H1 (cell line): ENCODE results near the gene ZSCAN25. TPM values are rescaled to one million over a fixed set of nuclear protein-coding genes. Genes with fewer than 3 reads are reported as not detected.

Source experiments
- ASH2L ChIP-seq: fragments of 200-600, 300-600 bp; sonication (generic); IDR thresholded peaks from one replicate; pipeline ENCODE4 v1.7.1; 2017; ENCODE audit warnings: low read length
- CHD1 ChIP-seq: IDR thresholded peaks from 2 replicates; pipeline ENCODE4 v1.6.1; 2012; ENCODE audit warnings: low read depth, low read length, improper control_type of control experiment
- GABPA ChIP-seq: IDR thresholded peaks from 2 replicates; pipeline ENCODE4 v1.6.1; 2011; ENCODE audit warnings: mild to moderate bottlenecking, low read length, moderate library complexity, borderline replicate concordance; ENCODE audit not compliant: insufficient read depth
- GTF2F1 ChIP-seq: IDR thresholded peaks from 2 replicates; pipeline ENCODE4 v1.6.1; 2012; ENCODE audit warnings: low read depth, low read length, improper control_type of control experiment, borderline replicate concordance
- JUND ChIP-seq: IDR thresholded peaks from 2 replicates; pipeline ENCODE4 v1.6.1; 2011; ENCODE audit warnings: mild to moderate bottlenecking, improper control_type of control experiment, low read length
- NANOG ChIP-seq: IDR thresholded peaks from 2 replicates; pipeline ENCODE4 v1.6.1; 2011; ENCODE audit warnings: low read length, low read depth, mild to moderate bottlenecking, inconsistent platforms; ENCODE audit not compliant: insufficient read depth, poor library complexity, severe bottlenecking
- POLR2A ChIP-seq, 2 experiments: IDR thresholded peaks; 1 replicate in 1 of 2; 2 replicates in 1 of 2; pipeline ENCODE4 v1.6.1; 2011; ENCODE audit warnings: low read depth in 2 of 2, low read length in 2 of 2, mild to moderate bottlenecking in 2 of 2; ENCODE audit errors: control extremely low read depth in 1 of 2
- SAP30 ChIP-seq: fragments of 300-600 bp; sonication (generic); IDR thresholded peaks from 2 replicates; pipeline ENCODE4 v1.7.1; 2012; ENCODE audit warnings: low read length, moderate library complexity, mild to moderate bottlenecking, inconsistent platforms; ENCODE audit not compliant: insufficient read depth, insufficient replicate concordance
- SP1 ChIP-seq: IDR thresholded peaks from 2 replicates; pipeline ENCODE4 v1.6.1; 2011; ENCODE audit warnings: low read depth, low read length
- TAF7 ChIP-seq: optimal IDR thresholded peaks from 2 replicates; pipeline ENCODE3; 2011; ENCODE audit warnings: low read depth, mild to moderate bottlenecking, inconsistent platforms, low read length, moderate library complexity, borderline replicate concordance
- polyA plus RNA-seq, 7 experiments: library from polyadenylated mRNA; depleted of rRNA in 3 of 7; stranded (reverse) in 5 of 7; unstranded in 2 of 7; fragments of >200 nt in 5 of 7; fragments of 200-250 nt in 2 of 7; gene quantifications; 1 replicate in 5 of 7; 2 replicates in 1 of 7; 4 replicates in 1 of 7; pipeline versions ENCODE4 v1.2.1 to v1.2.3, GENCODE V29; 2011 to 2013; ENCODE audit warnings: missing spikeins in 2 of 7, mixed read lengths in 2 of 7
- total RNA-seq: library from RNA; stranded (reverse); fragmentation: NEBNext Ultra II Directional; extraction: Animal tissue kit (Norgen Biotek cat#: 25700); gene quantifications from 2 replicates; pipeline ENCODE4 v1.2.1, GENCODE V29; 2021
- TF ChIP-seq, protein P1 (sequence below): fragments of 300-600 bp; sonication (generic); IDR thresholded peaks from 2 replicates; pipeline ENCODE4 v1.7.1; 2012; ENCODE audit warnings: low read length, moderate library complexity, mild to moderate bottlenecking, inconsistent platforms; ENCODE audit not compliant: insufficient replicate concordance

Gene ZSCAN25
- total and polyA plus RNA-seq, 2 of the 8 experiments (the other 6 are each of a cell fraction or from before 2014, with no cell fraction given), result 10.1 to 18.6 TPM

DNA sequence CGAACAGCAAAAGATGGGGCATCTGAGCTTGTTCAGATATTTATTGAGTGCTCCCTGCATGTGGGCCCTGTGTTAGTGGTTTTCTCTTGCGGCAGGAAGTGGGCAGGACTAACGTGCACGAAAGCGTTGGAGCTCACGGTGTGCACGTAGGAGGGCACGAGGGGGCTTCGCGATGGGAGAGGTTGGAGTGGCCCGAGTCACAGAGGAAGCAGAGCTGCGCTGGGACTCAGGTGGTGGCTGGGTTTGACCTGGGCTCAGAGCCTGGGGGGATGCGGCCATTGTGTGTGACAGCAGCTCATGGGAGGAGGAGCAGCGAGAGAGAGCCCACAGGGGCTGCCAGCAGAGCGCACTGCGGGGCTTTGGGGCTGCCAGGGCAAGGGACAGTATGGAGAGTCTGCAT is 7.7 kb downstream of the ZSCAN25 start (continued):
- TF ChIP-seq, protein P1, sequence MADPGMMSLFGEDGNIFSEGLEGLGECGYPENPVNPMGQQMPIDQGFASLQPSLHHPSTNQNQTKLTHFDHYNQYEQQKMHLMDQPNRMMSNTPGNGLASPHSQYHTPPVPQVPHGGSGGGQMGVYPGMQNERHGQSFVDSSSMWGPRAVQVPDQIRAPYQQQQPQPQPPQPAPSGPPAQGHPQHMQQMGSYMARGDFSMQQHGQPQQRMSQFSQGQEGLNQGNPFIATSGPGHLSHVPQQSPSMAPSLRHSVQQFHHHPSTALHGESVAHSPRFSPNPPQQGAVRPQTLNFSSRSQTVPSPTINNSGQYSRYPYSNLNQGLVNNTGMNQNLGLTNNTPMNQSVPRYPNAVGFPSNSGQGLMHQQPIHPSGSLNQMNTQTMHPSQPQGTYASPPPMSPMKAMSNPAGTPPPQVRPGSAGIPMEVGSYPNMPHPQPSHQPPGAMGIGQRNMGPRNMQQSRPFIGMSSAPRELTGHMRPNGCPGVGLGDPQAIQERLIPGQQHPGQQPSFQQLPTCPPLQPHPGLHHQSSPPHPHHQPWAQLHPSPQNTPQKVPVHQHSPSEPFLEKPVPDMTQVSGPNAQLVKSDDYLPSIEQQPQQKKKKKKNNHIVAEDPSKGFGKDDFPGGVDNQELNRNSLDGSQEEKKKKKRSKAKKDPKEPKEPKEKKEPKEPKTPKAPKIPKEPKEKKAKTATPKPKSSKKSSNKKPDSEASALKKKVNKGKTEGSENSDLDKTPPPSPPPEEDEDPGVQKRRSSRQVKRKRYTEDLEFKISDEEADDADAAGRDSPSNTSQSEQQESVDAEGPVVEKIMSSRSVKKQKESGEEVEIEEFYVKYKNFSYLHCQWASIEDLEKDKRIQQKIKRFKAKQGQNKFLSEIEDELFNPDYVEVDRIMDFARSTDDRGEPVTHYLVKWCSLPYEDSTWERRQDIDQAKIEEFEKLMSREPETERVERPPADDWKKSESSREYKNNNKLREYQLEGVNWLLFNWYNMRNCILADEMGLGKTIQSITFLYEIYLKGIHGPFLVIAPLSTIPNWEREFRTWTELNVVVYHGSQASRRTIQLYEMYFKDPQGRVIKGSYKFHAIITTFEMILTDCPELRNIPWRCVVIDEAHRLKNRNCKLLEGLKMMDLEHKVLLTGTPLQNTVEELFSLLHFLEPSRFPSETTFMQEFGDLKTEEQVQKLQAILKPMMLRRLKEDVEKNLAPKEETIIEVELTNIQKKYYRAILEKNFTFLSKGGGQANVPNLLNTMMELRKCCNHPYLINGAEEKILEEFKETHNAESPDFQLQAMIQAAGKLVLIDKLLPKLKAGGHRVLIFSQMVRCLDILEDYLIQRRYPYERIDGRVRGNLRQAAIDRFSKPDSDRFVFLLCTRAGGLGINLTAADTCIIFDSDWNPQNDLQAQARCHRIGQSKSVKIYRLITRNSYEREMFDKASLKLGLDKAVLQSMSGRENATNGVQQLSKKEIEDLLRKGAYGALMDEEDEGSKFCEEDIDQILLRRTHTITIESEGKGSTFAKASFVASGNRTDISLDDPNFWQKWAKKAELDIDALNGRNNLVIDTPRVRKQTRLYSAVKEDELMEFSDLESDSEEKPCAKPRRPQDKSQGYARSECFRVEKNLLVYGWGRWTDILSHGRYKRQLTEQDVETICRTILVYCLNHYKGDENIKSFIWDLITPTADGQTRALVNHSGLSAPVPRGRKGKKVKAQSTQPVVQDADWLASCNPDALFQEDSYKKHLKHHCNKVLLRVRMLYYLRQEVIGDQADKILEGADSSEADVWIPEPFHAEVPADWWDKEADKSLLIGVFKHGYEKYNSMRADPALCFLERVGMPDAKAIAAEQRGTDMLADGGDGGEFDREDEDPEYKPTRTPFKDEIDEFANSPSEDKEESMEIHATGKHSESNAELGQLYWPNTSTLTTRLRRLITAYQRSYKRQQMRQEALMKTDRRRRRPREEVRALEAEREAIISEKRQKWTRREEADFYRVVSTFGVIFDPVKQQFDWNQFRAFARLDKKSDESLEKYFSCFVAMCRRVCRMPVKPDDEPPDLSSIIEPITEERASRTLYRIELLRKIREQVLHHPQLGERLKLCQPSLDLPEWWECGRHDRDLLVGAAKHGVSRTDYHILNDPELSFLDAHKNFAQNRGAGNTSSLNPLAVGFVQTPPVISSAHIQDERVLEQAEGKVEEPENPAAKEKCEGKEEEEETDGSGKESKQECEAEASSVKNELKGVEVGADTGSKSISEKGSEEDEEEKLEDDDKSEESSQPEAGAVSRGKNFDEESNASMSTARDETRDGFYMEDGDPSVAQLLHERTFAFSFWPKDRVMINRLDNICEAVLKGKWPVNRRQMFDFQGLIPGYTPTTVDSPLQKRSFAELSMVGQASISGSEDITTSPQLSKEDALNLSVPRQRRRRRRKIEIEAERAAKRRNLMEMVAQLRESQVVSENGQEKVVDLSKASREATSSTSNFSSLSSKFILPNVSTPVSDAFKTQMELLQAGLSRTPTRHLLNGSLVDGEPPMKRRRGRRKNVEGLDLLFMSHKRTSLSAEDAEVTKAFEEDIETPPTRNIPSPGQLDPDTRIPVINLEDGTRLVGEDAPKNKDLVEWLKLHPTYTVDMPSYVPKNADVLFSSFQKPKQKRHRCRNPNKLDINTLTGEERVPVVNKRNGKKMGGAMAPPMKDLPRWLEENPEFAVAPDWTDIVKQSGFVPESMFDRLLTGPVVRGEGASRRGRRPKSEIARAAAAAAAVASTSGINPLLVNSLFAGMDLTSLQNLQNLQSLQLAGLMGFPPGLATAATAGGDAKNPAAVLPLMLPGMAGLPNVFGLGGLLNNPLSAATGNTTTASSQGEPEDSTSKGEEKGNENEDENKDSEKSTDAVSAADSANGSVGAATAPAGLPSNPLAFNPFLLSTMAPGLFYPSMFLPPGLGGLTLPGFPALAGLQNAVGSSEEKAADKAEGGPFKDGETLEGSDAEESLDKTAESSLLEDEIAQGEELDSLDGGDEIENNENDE, result no peak
- TF ChIP-seq SAP30 (no peak), GABPA (no peak), POLR2A (IDR thresholded peaks at IDR 0.05; ENCODE audit: control extremely low read depth in 1 of 2, low read depth in 2 of 2, low read length in 2 of 2) (no peak), GTF2F1 (no peak), CHD1 (no peak), JUND (no peak), SP1 (no peak), ASH2L (no peak), NANOG (no peak), TAF7 (no peak)
